ENCODE results near the gene EMILIN2.
"Not testable (repeated sequence)": the region's sequence is repeated elsewhere in the genome, so short reads cannot be mapped to it uniquely, and the experiment has no call there.

The EMILIN2 gene

GRCh38 chr18:2902327-2902726 is 55.5 kb downstream of the EMILIN2 start:
- DNase-seq = no peak

- DNase-seq = no peak
These were observed 56.2 kb downstream of the EMILIN2 start for GRCh38 chr18:2903006-2903405.

- peak; percentile 71 for DNase-seq
These were observed 59.3 kb downstream of the EMILIN2 start for GRCh38 chr18:2905854-2906703.

GRCh38 chr18:2906704-2907549 is 60.1 kb downstream of the EMILIN2 start:
- peak; percentile 57 for DNase-seq

- DNase-seq = no peak
These were observed 60.8 kb downstream of the EMILIN2 start for GRCh38 chr18:2907550-2908135.

- DNase-seq = no peak
These were observed 61.5 kb downstream of the EMILIN2 start for GRCh38 chr18:2908166-2908945.

- DNase-seq = no peak
These were observed 62.1 kb downstream of the EMILIN2 start for GRCh38 chr18:2908946-2909335.

GRCh38 chr18:2909431-2910140 is 62.8 kb downstream of the EMILIN2 start:
- no peak for DNase-seq

- DNase-seq = no peak
These were observed 63.5 kb downstream of the EMILIN2 start for GRCh38 chr18:2910261-2910660.

- no peak for DNase-seq
These were observed 64.1 kb downstream of the EMILIN2 start for GRCh38 chr18:2910751-2911425.

- DNase-seq = no peak
These were observed 64.7 kb downstream of the EMILIN2 start for GRCh38 chr18:2911533-2911932.

GRCh38 chr18:2912357-2913299 is 65.8 kb downstream of the EMILIN2 start:
- DNase-seq = no peak

- no peak for DNase-seq
These were observed 66.7 kb downstream of the EMILIN2 start for GRCh38 chr18:2913398-2914005.

GRCh38 chr18:2914185-2914880 is 67.5 kb downstream of the EMILIN2 start:
- no peak for DNase-seq

- DNase-seq = no peak
These were observed 68.1 kb downstream of the EMILIN2 start for GRCh38 chr18:2914881-2915240.

GRCh38 chr18:2915486-2915885 is 68.7 kb downstream of the EMILIN2 start:
- not testable (repeated sequence) for DNase-seq

- DNase-seq = no peak
These were observed 69.4 kb downstream of the EMILIN2 start for GRCh38 chr18:2916184-2916583.

- DNase-seq = no peak
These were observed 70.6 kb downstream of the EMILIN2 start for GRCh38 chr18:2917259-2918047.

Data from activated CD4-positive, alpha-beta T cell treated with anti-CD3 and anti-CD28 coated beads, Interleukin-2, amount 50 U/mL, for 16 hours (primary cell).